ENCODE data around the gene GID8.

GRCh38 chr20:62969939-62970306, 32.0 kb downstream of the GID8 start:
- TF ChIP-seq POLR2A (IDR thresholded peaks at IDR 0.05; ENCODE audit: low read length) = no peak
- TF ChIP-seq GATA1 (IDR thresholded peaks at IDR 0.05; ENCODE audit: low read depth, low read length) = no peak
